ENCODE results near the gene EVL.
A peak's percentile ranks its signal among the peaks of the same experiment; 100 is the strongest.
"Not testable (repeated sequence)": the region's sequence is repeated elsewhere in the genome, so short reads cannot be mapped to it uniquely, and the experiment has no call there.

Gene EVL, protein sequence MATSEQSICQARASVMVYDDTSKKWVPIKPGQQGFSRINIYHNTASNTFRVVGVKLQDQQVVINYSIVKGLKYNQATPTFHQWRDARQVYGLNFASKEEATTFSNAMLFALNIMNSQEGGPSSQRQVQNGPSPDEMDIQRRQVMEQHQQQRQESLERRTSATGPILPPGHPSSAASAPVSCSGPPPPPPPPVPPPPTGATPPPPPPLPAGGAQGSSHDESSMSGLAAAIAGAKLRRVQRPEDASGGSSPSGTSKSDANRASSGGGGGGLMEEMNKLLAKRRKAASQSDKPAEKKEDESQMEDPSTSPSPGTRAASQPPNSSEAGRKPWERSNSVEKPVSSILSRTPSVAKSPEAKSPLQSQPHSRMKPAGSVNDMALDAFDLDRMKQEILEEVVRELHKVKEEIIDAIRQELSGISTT

DNA sequence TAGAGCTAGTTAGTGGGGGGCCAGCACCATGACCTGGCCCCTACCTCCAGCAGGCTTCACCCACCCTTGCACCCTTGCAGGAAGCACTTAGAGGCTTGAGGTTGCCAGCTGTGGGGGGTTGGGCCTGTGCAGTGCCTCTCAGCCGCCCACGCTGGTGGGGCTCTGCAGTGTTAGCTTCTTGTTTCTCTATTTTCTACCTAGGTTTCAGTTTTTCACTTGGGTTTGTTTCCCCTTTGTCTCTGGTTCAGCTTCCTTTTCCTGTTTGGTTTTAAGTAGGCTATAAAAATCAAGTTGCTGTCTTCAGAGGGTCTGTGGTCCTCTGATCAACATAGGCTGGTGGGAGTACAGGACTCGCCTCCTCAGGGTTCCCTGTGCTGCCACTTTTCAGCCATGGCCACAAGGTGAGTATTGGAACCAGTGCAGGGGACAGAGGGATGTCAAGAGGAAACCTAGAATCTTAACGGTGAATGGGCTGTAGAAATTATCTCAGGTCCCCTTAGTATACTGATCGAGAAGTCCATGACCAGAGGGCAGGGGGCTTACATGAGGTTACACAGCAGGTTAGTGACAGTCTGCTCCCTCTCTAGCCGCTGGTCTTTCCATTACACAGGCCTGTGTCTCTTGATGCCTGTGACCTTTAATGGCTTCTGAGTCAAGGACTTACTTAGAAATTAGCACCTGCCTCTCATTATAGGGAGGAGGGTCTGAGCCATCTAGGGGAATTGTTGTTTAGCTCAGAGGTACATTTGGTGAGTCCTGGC is at the start of gene EVL:
TSS of gene EVL (plus strand) at position 312 of the 761 bp plus-strand sequence. CDS start at position 391, 79 bp downstream.
- peak; percentile 78 for DNase-seq (ENCODE audit: low read depth)

DNA sequence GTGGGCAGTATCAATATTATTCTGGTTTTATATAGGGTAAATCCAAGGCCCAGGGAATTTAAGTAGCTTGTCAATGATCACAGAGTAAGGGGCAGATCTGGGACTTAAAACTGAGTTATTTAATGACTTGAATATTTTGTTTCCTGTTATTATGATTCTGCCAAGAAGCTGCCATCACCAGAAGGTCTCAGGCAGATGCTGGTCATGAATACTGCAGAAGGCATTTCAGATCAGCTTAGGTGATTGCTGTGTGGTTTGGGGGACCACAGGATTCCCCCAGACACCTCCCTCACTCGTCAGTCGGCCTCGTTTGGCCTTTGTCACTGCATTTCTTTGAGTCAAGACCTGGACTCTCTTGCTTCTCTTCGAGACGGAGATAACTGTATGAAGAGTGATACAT is 47.7 kb upstream of the EVL start:
- no peak for DNase-seq (ENCODE audit: low read depth)

DNA sequence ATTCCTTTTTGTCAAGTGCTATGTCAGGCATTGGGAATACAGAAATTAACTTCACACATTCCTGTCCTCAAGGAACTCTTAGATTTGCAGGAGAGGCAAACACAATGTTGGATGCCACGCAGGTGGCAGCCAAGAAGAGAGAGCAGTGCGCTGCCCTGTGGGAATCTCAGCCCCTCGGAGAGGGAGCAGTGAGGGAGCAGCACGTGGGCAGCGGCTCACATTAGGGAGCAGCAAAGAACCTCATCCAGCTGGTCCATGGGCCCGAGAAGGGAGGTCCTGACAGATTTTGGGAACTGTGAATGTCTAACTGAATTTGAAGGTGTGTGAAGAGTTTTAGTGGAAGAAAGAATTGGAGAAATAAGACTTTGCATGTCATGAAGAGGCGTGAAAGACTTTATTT is 47.2 kb upstream of the EVL start:
- DNase-seq (ENCODE audit: low read depth), result no peak

DNA sequence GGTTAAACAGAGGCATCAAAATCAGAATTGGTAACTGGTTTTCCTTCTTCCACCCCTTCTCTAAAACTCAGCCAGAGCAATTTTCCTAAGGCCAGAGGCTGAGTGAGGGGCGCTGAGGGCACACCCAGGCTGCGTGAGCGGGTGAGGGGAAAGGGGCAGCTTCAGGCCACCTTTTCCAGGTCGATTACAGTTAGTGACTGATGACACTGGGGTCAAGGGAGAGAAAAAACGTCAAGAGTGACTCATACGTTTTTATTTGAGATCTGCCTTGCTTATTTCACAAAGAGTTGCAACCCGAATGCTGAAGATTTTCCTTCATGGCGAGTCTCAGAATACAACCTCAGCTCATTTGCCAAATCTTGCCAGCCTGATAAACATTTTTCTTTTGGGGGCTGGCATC is 46.7 kb upstream of the EVL start:
- no peak for DNase-seq (ENCODE audit: low read depth)

DNA sequence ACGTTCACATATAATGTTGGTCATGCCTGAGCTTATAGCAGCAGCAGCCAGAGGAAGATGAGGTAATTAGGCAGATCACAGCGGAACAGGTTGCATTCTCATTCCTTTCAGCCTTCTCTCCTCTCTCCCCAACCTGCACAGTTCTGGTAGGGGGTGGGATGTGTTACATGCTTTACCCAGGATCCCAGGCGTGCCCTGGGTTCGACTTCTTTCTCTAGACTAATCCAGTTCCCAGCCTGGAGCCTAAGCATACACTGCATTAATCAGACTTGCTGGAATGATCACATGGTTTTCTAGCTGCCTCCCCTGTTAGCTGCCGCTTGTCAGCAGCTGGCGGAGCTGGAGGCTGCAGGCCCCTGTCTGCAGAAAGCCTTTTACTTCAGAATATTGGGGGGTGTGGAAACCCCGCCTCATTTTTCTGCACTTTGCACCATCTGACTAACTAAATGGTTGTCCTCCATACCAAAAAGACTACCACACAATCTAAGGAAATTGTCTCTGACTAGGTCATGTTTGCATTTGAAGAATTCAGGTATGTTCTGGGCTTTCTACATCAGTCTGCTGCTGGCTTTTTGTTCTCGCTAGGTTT is 46.0 kb upstream of the EVL start:
- no peak for DNase-seq (ENCODE audit: low read depth)

DNA sequence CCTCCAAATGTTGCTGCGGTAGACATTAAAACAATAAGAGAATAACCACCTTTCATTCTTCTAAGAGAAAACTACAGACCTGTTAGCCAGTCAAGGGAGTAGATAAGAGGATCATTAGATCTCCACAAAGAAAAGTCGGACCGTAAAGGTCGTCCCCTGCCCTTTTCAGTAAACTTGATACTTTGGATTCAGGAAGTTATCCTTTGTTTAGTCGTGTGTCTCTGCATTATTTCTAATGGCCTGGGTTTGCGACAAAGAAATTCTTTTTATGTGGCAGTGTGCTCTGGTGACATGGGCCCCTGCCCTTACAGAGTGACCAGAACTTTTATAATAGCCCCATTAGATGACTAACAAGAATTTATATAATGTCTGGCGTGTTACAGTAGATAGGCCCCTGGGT is 44.6 kb upstream of the EVL start:
- DNase-seq (ENCODE audit: low read depth), result no peak

DNA sequence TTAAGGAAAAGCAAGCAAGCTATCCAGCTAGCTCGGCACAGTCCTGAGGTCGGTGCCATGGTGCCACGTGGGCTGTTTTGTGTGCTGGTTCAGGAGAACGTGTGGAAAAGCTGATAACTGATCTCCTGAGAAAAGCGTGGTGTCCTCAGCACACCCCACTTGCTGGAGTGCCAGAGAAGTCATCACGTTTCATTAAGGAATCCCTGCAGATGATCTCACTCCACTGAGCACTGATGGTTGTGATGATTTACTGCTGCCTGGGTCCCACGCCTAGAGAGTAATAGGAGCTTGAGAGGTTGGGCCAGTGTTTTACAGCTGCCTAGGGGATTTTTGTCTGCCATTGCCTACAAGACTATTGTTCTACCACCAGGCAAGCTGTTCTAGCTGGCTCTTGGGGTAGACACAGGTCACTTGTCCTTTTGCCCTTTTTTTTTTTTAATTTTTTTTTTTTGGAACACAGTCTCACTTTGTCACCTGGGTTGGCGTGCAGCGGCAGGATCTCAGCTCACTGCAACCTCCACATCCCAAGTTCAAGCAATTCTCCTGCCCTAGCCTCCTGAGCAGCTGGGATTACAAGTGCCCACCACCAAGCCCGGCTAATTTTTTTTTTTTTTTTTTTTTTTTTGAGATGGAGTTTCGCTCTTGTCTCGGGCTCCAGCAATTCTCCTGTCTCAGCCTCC is 42.3 kb upstream of the EVL start:
- no peak for DNase-seq (ENCODE audit: low read depth)

DNA sequence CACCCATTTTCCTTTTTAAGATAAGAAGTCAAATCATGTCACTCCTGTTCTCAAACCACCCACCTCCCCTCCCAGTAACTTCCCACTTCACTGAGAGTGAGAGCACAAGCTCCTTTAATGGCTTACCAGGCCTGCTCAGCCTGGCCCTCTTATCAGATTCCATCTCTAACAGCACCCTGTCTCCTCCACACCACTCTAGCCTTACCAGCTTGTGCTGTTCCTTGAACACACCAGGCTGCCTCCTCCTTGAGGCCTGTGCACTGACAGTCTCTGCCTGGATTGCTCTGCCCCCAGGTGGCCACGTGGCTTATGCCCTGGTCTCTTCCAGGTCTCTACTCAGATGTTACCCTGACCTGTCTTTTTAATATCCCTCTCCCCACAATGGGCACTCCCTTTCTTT is 40.1 kb upstream of the EVL start:
- DNase-seq (ENCODE audit: low read depth), result no peak

DNA sequence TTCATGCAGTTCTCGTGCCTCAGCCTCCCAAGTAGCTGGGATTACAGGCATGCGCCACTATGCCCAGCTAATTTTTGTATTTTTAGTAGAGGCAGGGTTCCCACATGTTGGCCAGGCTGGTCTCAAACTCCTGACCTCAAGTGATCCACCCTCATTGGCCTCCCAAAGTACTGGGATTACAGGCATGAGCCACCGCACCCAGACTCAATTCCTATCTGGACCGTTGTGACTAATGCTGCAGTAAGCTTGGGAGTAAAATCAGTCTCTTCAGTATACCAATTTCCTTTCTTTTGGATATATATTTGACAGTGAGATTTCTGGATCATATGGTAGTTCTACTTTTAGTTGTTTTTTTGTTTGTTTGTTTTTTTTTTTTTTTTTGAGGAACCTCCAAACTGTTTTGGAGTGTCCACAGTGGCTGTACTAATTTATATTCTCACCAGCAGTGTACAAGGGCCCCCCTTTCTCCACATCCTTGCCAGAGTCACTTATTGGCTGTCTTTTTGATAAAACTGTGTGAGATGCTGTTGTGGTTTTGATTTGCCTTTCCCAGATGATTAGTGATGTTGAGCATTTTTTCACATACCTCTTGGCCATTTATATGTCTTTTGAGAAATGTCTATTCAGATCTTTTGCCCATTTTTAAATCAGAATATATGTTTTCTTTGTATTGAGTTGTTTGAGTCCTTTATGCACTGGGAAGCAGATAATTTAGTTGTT is 37.3 kb upstream of the EVL start:
- DNase-seq (ENCODE audit: low read depth), result no peak

DNA sequence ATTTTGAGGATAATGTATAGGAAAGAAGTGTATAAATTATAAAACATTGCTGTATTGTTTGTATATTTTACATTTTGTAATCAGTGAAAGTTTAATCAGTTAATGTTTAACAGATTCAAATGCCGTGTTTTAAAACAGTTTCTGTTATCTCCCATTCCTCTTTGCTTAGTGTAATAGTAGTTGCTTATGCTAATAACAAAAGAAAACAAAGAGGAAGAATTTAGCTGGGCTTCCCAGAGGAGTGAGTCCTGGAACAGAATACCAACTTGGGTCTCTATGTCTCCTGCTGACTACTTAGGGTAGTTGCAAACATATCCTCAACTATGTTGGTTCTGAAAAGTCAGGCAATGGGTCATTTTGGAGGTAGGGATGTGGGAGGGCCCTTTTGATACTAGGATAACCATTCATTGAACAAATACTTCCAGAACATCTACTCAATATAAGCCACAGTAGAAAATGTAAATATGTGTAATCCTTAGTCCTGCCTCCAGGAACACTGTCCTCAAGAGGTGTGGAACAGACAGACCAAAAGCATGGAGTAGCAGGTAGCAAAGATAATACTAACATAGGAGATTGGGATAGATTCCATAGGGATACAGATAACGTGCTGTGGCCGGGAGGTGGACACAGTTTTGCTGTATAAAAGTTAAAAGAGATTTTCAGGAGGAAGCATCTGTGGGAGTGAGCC is 36.1 kb upstream of the EVL start:
- DNase-seq (ENCODE audit: low read depth), result no peak

DNA sequence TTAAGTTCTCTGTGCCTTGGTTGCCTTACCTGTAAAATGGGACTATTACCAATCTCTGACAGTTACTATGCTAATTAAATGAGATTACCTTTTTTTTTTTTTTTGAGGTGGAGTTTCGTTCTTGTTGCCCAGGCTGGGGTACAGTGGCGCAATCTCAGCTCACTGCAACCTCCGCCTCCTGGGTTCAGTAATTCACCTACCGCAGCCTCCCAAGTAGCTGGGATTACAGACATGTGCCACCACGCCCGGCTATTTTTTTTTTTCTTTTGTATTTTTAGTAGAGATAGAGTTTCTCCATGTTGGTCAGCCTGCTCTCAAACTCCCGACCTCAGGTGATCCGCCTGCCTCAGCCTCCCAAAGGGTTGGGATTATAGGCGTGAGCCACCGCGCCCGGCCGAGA is 35.2 kb upstream of the EVL start:
- not testable (repeated sequence) for DNase-seq (ENCODE audit: low read depth)

DNA sequence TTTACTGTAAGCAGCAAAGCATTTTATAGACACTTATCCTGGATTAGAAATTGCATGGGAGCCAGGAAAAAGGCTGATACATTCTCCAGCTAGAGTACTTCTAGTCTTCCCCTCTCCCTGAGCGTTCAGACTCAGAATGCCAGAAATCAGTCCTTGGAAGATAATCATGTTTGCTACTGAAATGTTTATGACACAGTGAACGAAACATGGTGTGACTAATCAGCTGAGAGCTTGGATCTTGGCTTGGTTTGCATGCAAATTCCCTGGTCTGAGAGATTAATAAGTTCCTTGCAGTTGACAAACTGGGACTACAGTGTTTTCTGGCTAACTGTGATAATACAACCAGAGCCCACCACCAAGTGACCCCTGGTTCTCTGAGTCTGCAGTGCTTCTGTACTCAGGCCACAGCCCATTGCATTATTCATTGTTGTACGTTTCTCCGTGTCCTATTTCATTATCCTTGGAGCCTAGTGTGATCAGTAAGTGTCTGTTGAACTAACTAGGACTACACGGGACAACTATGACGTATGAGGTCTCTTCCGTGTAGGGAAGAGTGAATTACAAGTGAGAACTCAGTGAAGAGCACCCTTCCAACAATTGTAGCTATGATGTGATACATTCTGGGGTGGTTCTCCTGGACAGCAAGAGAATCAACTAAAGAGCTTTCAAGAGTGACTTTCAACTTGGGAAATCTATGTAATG is 34.6 kb upstream of the EVL start:
- DNase-seq (ENCODE audit: low read depth), result no peak

DNA sequence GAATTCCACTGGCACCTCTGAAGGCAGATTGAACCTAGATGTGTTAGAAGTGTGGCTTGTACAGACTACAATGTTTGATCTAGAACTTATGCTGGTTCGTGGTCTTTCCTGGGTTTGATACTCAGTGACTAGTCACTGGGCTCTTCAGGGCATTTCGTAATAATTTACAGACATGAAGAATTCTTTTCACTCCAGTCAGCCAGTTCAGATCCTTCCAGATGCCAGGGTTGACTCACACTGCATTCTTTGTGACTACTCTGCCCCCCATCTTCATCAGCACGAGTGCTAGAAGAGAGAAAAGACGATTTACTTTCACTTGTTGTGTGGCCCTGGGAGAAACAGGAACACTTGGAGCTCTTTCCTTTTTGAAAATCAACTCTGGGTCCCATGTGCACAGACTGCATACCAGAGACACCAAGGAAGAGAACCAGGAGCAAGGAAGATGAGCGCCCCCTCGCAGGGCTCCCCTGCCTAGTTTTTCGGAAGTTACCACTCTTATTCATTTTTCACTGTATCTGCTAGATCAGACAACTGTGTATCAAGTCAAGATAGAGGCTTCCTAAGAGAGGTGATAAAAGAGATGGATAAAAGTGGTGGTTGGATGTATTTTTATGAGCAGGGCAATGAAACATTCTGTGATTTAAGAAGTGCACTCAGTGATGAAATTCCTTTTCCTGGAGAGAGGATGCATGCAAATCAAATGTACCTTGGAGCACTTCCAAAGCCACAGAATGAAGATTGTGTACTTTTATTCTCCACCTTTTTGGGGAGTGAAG is 33.5 kb upstream of the EVL start:
- DNase-seq (ENCODE audit: low read depth), result no peak

DNA sequence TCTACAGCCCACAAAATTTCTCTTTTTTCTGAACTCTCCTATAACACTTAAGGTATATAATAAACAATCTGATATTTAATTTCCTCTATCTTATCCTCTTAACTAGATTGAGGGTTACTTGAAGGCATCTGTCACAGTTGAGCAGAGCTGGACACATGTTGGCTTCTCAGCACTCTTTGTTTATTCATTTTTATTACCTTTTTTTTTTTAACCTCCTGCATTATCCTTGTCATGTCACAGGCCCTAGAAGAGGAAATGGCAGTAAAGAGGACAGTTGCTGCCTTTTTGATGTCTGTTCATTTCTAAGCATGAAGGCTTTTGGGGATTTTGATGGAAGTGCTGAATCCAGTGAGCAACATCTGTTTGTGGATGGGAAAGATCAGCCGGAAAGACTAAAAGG is 32.5 kb upstream of the EVL start:
- no peak for DNase-seq (ENCODE audit: low read depth)

DNA sequence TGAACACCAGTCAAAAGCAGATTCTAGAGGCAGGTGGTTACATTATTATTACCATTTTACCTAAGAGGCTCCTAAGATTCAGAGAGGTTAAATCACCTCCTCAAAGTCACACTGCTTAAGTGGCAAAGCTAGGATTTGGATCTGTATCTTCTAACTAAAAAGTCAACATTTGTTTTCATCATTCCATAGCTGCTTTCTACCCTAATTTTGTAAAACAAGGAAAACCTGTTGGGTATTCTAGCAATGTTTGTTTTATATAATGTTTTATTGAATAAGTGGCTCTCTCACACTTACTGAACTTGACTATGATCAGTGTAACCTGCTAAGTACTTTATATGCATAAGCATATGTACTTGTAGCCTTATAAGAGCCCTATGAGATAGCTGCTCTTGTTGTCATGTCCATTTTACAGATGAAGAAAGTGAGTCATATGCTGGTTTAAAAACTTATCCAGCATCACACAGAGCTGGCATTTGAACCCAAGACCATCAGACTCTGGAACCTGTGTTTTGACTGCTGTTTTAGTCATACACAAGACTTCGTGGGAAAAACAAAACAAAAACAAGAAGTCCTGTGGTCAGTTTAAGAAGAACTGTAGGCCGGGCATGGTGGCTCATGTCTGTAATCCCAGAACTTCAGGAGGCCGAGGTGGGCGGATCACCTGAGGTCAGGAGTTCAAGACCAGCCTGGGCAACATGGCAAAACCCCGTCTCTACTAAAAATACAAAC is 31.7 kb upstream of the EVL start:
- DNase-seq (ENCODE audit: low read depth), result no peak

DNA sequence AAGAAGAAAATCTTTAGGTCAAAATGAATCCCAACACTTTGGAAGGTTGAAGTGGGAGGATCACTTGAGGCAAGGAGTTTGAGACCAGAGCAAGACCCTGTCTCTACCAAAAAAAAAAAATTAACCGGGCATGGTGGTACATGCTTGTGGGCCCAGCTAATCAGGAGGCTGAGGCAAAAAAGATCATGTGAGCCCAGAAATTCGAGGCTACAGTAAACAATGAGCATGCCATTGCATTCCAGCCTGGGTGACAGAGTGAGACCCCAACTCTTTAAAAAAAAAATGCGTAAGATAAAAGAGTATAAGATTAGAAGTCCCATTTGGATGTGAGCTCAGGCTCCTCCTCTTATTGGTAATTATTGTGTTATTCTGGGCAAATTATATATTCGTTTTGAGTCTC is 30.8 kb upstream of the EVL start:
- DNase-seq (ENCODE audit: low read depth), result no peak

DNA sequence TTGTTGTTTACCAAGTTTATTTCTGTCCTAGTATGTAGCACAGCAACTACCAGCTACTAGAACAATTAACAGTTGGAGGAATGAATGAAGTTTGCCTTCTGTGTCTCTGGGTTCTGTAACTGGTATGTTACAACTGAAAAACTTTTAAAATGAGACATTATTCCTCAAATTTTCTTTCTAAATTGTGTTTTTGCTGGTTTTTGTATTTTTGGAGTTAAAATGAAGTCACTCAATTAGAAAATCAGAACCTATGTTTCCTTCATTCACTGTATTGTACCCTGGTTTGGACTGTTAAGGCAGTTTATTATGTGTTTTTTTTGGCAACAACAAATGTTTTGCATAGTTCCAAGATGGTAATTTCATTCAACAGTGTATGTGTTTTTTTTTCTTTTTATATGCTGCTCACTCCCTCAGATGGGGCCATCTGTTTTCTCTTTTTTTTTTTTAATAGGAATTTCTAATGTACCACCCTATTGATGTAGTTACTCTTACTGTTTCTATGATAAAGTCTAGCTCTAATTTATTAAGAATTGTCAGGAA is 30.2 kb upstream of the EVL start:
- no peak for DNase-seq (ENCODE audit: low read depth)

DNA sequence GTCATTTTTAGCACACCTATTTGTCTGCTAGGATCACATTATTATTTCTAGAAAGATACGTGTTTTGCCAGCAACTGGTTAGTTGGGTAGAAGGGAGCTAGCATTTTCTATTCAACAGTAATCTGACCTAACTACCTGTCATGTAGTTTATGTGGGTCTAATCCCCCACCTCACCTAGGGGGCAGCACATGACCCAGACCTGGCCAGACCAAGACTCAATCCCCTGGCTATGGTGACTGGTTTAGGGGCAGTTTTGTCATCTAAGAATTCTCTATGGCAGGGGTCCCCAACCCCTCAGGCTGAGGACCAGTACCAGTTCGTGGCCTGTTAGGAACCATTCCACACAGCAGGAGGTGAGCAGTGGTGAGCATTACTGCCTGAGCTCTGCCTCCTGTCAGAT is 29.5 kb upstream of the EVL start:
- DNase-seq (ENCODE audit: low read depth), result no peak

DNA sequence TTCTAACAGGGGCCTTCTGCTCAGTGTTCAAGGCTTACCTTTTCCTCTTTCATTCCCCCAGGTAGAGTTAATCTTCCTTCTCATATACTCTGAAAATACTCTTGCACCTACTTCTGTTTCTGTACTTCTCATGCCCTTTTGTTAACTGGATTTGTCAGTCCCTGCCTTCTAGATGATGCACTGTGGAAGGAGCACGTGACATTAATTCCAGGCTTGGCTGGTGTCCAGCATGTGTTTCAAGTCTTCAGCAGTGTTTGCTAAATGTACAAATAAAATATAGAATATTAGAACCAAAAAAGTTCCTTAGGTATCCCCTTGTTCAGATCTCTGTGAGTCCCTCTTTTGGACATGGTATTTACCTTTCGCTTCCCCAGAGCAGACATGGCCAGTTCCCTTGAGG is 27.9 kb upstream of the EVL start:
- DNase-seq (ENCODE audit: low read depth), result no peak
